Stimulated activated CD4-positive, alpha-beta T cell treated with anti-CD3 and anti-CD28 coated beads, Interleukin-2, amount 100 ng/mL, for 24 hours (primary cell): ENCODE data around the gene CROCC2.

Experiments used
- DNase-seq, 2 donors: peaks; one replicate each; pipeline ENCODE4 v3.0.0-alpha.2; 2020

The CROCC2 gene

GRCh38 chr2:240909216-240909974, 3.3 kb downstream of the CROCC2 start:
- DNase-seq = no peak

DNA sequence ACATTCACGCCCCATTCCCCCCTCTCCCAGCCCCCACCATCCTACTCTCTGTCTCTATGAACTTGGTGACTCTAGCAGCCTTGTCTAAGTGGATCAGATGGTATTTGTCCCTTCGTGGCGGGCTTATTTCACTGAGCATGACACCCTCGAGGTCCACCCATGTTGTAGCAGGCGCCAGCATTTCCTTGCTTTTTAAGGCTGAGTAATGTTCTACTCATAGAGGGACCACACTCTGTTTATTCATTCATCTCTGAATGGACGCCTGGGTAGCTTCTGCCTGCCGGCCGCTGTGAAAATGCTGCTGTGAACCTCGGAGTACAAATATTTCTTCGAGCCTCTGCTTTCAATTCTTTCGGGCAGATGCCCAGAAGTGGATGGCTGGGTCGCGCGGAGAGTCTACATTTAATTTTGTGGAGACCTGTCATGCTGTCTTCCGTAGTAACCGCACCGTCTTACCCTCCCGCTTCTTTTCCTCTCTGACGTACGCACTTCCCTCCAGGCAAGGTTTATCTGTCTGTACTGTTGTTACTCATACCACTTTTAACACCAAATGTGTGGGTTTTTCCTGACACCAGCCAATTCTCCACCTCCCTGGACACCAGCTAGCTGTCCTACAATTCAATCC, 5.6 kb downstream of the CROCC2 start:
- DNase-seq = no peak

DNA sequence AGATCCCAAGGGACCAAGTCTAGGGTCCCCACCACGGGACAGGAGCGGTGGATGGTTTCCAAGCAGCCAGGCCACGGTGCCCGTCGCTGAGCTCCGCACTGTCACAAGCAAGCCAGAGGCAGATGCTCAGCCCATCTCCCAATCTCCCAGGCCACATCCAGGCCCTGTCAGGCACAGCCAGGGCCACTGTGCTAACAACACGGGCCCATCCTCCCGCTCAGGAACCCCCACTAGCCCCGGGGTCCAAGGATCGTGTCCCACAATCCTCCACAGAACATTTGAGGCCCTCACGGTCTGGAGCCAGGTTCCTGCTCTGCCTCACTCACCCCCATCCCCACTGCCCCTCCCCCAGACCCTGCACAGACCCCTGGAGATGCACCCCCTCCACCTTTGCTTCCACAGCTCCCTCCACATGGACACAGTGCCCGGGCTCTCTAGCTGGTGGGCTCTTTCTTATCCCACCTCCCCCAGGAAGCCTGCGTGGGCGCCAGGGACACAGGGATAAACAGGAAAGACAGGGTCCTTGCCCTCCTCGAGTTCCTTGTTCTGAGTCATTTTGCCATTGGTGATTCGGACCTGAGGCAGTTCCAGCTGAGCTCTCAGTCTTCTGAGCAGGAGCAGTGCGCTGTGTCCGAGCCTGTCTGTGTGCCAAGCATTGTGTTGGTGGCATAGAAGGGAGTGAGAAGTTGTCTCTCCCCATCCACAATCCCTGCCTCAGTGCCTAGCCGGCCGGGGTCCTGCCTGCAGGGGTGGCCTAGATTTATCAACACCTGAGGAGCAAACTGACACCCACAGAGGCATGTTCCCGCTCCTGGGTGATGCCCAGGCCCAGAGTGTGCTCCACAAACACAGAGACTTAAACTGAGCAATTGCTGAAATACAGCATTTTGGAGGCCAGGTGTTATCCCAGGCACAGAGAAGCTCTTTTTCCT, 7.0 kb downstream of the CROCC2 start:
- no peak for DNase-seq

GRCh38 chr2:240913810-240914644, 7.9 kb downstream of the CROCC2 start:
- DNase-seq = peak; percentile 71 to 79

DNA sequence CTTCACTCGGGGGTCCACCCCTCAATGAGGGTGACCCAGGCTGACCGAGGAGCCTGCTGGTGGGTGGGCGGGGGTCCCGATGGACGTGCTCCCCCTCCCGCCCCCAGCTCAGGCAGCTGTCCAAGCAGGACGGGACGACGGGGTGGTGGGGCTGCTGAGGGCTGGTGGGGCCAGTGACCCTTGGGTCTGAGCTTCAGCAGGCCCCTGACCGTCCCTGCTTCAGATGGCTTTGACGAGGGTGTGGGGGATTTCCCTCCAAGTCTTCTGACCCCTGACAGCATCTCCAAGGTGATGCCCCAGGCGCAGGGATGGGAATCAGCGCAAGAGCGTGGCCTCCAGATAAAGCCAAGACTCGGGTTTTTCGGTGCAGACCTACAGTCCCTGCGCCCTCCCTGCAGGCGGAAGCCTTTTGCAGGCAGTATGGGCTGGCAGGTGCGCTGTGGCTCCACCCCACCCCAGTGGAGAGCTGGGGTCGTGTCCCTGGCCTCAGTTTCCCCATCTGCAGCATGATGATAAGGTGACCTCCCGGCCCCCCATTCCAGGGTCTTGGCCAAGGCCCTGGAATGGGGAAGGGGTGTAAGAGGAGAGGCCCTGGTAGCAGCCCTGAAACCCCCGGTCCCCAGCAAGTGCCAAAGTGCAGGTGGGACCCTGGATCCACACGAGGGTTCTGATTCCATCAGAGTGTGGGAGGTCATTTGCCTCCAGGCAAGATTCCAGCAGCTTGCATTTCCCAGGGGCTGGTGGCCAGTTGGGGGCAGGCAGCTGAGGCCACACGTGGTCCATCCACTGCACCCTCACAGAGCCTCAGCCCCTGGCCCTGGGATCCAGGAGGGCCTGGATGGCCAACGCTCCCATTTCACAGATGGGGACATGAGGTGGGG, 8.7 kb downstream of the CROCC2 start:
- DNase-seq = no peak

- no peak for DNase-seq
These were observed 9.6 kb downstream of the CROCC2 start for GRCh38 chr2:240915526-240916341.

DNA sequence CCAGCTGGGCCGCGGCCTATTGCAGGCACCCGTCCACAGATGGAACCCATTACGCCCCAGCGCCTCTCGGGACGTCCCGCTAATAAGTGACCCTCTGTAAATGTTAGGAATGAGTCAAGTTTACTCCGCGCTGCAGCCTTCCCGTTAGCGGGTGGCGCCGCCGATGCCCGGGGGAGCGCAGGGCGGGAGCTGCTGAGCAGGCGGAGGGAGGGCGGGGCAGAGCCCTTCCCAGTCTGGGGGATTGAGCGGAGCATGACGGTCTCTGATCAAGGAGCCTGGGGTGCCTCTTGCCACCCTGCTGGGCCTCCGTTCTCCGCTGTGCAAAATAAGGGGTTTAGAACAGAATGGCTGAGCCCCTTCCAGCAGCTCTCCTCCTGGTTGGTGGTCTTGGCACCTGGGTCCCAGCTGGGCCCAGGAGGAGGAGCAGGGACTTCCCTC, 10.5 kb downstream of the CROCC2 start:
- DNase-seq = no peak

- no peak for DNase-seq
These were observed 11.0 kb downstream of the CROCC2 start for GRCh38 chr2:240917009-240917683.

DNA sequence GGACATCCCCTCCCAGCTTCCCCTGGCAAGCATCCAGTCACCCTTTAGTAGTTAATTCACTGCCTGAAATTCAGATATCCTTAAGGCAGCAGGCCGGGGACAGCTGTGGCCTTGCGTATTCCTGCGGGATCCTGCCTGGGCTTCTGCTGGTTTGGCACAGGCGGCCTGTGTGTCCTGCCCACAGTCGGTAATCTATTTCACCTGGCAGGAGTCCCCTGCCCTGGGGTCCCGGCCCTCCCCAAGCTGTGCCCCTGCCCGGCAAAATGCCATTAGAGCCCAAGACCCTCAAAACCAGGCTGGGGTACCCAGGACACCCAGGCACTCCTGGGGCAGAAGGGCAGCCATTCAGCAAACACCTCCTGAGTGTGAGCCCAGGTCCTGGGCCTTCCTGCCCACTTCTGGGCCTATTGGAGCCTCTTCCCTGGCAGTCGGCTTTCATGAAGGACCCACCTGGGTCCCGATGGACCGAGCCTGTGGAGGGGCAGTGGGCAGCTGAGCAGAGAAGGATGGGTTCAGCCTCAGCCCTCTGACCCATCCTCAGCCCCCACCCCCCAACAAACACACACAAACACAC, 11.6 kb downstream of the CROCC2 start:
- no peak for DNase-seq

DNA sequence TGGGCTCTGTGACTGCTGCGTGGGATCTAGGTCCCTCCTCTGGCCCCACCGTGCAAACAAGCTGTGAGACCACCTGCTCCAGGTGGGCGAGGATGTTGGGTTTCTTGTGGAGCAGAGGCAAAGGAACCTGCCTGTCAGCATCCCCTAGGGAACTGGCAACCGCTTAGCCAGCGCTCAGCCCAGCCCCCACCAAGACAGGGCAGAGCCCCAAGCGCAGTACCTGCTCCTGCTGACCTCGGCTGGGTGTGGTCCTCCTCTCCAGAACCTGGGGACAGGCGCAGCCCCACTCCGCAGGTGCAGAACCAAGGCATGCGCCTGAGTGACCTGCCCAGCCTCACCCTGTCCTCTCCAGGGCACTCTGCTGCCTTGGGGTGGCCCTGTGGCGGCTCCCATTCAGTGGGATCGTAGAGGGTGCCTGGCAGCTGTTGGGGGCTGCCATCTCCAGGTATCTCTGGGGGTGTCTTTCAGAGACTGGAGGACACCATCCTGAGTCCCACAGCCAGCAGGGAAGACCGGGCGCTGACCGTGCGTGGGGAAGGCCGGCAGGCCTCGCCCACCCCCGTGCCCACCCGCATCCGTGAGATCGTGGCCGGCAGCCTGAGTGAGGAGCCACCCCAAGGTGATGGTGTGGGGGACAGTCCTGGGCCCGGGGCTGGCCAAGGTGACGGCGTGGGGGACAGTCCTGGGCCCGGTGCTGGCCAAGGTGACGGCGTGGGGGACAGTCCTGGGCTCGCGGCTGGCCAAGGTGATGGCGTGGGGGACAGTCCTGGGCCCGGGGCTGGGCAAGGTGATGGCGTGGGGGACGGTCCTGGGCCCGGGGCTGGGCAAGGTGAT, 12.3 kb downstream of the CROCC2 start:
- no peak for DNase-seq

DNA sequence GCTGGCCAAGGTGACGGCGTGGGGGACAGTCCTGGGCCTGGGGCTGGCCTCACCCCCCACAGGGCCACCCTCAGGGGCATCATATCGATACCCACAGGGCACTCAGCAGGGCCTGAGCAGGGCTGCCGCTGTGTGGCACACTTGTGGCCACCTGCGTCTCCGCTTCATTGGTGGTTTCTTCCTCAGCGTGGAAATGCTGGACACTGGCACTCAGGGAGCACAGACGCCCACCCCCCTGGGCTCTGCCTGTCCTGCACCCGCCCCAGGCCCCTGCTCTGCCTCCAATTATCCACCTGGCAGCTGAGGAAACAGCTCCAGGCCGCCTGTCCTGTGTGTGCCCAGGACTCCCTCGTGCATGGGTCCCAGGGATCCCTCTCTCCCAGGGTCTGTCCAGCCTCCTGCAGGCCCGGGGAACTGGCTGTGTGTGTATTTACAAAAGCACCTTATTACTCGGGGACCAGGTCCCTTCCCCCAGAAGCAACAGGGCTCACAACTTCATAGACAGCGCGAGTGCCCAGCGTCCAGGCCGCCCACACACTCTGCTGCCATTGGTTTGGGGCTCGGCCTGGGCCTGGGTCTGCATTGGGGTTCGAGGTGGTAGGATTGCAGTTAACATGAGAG, 13.1 kb downstream of the CROCC2 start:
- DNase-seq = no peak

- DNase-seq = no peak
These were observed 13.9 kb downstream of the CROCC2 start for GRCh38 chr2:240919786-240920782.

DNA sequence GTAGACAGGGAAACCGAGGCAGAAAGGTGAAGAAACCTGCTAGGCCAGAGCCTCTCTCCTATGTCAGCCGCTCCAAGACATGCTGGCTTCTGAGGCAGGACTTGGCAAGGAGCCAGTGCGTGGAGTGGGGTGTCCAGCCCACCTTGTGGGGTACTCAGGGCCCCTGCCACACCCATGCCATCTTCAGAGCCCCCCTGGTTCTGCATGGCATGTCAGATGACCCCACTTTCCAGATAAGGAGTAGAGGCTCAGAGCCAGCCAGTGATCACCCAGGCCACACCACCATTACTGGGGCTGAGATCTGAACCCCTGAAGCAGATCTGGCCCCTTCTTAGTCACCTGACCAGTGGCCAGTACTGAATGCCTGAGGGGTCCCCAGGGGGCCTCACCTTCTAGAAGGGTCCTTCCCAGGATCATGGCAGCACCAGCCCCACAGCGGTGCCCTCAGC, 14.7 kb downstream of the CROCC2 start:
- no peak for DNase-seq

DNA sequence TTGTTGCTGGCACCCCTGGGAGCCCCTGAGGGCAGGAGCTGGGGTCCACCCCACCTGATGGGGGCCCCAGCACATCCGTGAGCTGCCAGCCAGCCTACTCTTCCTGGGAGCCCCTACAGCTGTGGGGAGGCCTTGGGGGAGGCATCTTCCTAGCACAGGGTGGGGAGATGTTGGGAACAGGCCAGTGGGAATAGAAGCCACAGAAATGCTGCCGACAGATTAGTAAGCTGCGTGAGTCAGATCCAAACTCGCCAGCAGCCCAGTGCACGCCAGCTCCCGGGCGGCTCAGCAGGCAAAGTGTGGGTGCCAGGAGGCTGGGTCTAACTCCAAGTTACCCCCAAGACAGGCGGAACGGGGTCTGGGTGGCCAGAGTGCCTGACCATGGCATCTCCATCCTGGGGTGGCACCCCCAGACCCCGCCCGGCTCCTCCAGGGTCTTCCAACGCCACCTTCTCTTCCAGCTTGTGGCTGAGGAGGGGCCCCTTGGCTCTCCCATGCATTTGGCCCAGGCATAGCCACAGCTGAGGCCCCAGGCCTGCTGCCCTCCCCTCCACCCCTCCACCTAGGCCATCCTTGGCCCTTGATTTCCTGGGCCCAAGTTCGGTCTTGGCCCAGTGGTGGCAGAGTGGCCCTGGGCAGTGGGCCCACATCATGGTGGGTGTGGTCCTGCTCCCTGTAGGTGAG, 15.3 kb downstream of the CROCC2 start:
- no peak for DNase-seq

DNA sequence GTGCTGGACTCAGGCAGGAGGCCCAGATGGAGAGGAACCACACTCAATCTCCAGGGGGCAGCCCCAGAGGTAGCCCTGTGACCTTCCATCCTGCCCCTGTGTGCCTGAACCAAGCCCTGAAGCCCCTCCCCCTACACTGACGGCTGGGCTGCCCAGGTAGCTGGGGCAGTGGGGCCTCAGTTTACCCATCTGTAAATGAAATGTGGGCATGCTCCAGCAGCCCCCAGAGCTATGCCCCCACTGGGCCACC, 15.8 kb downstream of the CROCC2 start:
- no peak for DNase-seq

DNA sequence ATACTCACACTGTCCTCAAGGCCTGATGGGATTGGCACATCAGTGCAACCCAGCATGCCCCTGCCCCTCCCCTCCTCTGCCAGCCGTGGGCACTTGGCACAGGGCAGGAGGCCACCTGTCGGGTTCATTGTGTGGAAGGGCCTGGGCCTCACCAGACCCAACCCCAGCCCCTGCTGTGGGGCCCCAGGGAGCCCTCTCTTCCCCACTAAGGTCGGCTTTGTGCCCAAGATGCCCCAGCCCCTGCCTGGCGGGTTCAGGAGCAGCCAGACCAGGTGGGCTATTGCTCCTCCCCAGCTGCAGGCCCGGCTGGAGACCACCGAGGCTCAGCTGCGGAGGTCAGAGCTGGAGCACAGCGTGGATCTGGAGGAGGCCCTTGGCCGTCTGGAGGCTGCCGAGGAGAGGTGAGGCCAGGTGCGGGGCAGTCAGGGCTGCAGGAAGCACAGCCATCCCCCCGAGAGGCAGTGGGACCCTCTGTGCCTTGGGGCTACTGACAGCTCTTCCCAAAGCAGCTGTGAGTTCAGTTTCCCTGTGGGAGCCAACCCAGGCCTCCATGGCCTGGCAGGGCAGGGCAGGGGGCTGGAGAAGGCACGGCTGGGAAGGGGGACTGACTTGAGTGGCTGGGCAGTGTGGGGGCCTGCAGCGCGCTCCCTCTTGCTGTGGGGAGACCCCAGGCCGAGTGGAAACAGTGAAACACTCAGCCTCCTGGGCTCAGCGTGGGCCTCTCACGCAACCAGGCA, 16.3 kb downstream of the CROCC2 start:
- DNase-seq = no peak
